Colonic mucosa (tissue), 4 donors: ENCODE measurements around the gene TBC1D5. TPM values are rescaled to one million over a fixed set of nuclear protein-coding genes. Genes with fewer than 3 reads are reported as not detected.

Experiments used
- DNase-seq: peaks from one replicate; pipeline ENCODE4 v3.0.0-alpha.2; 2020
- H3K27ac ChIP-seq: fragments of 200-600 bp; one replicate; pipeline ENCODE4 v1.8.0; 2021
- H3K27me3 ChIP-seq: fragments of 200-600 bp; one replicate; pipeline ENCODE4 v1.8.0; 2021
- H3K36me3 ChIP-seq: fragments of 200-600 bp; one replicate; pipeline ENCODE4 v1.8.0; 2021
- H3K4me1 ChIP-seq: fragments of 200-600 bp; one replicate; pipeline ENCODE4 v1.8.0; 2021; ENCODE audit warnings: mild to moderate bottlenecking
- H3K4me3 ChIP-seq: fragments of 200-600 bp; one replicate; pipeline ENCODE4 v1.8.0; 2021
- H3K9ac ChIP-seq, 2 donors: one replicate each; pipeline ENCODE4 v1.7.0; 2013; ENCODE audit warnings: control low read depth in 2 of 2, low read depth in 2 of 2, low read length in 2 of 2
- H3K9me3 ChIP-seq: fragments of 200-600 bp; one replicate; pipeline ENCODE4 v1.8.0; 2021
- CTCF ChIP-seq: fragments of 200-600 bp; IDR thresholded peaks from one replicate; pipeline ENCODE4 v1.8.0; 2022; ENCODE audit warnings: antibody characterized with exemption, mild to moderate bottlenecking
- intact Hi-C: fragments of 100-400 bp; cut with DNase I; formaldehyde crosslinking; loops from one replicate; pipeline ENCODE4 v1.14.1; 2022
- total RNA-seq, 2 donors: library from RNA; stranded (reverse); fragmentation: NEBNext Ultra II Directional in 1 of 2; extraction: Animal tissue kit (Norgen Biotek cat#: 25700) in 1 of 2; gene quantifications; one replicate each; pipeline ENCODE4 v1.2.1, GENCODE V29; 2021
- donor health status: healthy.
- donor health status: DM: no; HTN: no; CAD: no.
- donor health status: DM: no; HTN: no; CAD: no.

The TBC1D5 gene
- total RNA-seq, 2 donors from 2014 or later, result 29.9 to 31.2 TPM

- DNase-seq, result no peak
- Histone ChIP-seq H3K9me3 (no peaks in the 10 kb centered on the region), H3K4me3 (no peak overlapping the region), H3K36me3 (no peaks in the 10 kb centered on the region), H3K9ac (no peak overlapping the region), H3K27ac (no peak overlapping the region), H3K4me1 (no peaks in the 10 kb centered on the region), H3K27me3 (no peaks in the 10 kb centered on the region)
- intact Hi-C loops, result no loop called here
- TF ChIP-seq CTCF, result no peak
These were observed 355.3 kb downstream of the TBC1D5 start for GRCh38 chr3:17387108-17387507.

GRCh38 chr3:17386432-17386831 lies 356.0 kb downstream of the TBC1D5 start:
- Histone ChIP-seq H3K9me3 (no peaks in the 10 kb centered on the region), H3K4me1 (no peaks in the 10 kb centered on the region), H3K27me3 (no peaks in the 10 kb centered on the region), H3K4me3 (no peak overlapping the region), H3K27ac (no peak overlapping the region), H3K36me3 (no peaks in the 10 kb centered on the region), H3K9ac (no peak overlapping the region)
- intact Hi-C loops, result no loop called here
- DNase-seq, result no peak
- TF ChIP-seq CTCF, result no peak

GRCh38 chr3:17384567-17385296 lies 357.7 kb downstream of the TBC1D5 start:
- Histone ChIP-seq H3K4me1 (no peaks in the 10 kb centered on the region), H3K27ac (no peak overlapping the region), H3K9ac (no peak overlapping the region), H3K36me3 (no peaks in the 10 kb centered on the region), H3K27me3 (no peaks in the 10 kb centered on the region), H3K9me3 (no peaks in the 10 kb centered on the region), H3K4me3 (no peak overlapping the region)
- TF ChIP-seq CTCF, result no peak
- intact Hi-C loops, result no loop called here
- DNase-seq, result no peak

DNA sequence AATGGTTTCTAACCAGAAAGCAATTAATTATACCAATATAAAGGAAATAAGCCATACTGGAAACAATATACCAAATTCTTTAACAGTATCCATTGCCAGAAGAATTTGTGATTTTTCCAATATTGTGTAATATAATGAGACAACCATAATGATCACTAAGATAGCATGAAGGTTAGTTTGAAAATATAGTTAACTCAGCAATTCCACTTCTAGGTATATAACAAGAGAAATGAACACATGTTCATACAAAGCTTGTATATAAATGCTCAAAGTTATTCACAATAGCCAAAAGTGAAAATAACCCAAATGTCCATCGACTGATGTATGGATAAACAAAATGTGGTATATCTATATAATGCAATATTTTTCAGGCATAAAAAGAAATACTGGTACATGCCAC lies 369.1 kb downstream of the TBC1D5 start:
- intact Hi-C loops, result no loop called here
- H3K36me3 ChIP-seq, result no peaks in the 10 kb centered on the region
- no peak overlapping the region for H3K9ac ChIP-seq
- H3K27ac ChIP-seq, result no peak overlapping the region
- DNase-seq, result no peak
- H3K9me3 ChIP-seq, result no peaks in the 10 kb centered on the region
- H3K27me3 ChIP-seq, result no peaks in the 10 kb centered on the region
- no peaks in the 10 kb centered on the region for H3K4me1 ChIP-seq
- no peak for TF ChIP-seq CTCF
- H3K4me3 ChIP-seq, result no peak overlapping the region

GRCh38 chr3:17372362-17373210 lies 369.8 kb downstream of the TBC1D5 start:
- Histone ChIP-seq H3K9ac (no peak overlapping the region), H3K4me3 (no peak overlapping the region), H3K27ac (no peak overlapping the region), H3K36me3 (no peaks in the 10 kb centered on the region), H3K27me3 (no peaks in the 10 kb centered on the region), H3K9me3 (no peaks in the 10 kb centered on the region), H3K4me1 (no peaks in the 10 kb centered on the region)
- TF ChIP-seq CTCF, result no peak
- intact Hi-C loops, result no loop called here
- no peak for DNase-seq
